Upper lobe of left lung (tissue), 6 donors: ENCODE measurements around the gene POC5. TPM values are rescaled to one million over a fixed set of nuclear protein-coding genes. Genes with fewer than 3 reads are reported as not detected.

Experiments
- ATAC-seq, 2 donors: fragments of 200-7000 bp; cut with Tn5 transposase; one replicate each; pipeline ENCODE4 v1.9.1; 2022; ENCODE audit warnings: mild to moderate bottlenecking in 2 of 2, moderate library complexity in 2 of 2; ENCODE audit not compliant: low FRiP score in 2 of 2
- DNase-seq, 2 donors: peaks; one replicate each; pipeline ENCODE4 v3.0.0-alpha.2; 2019 to 2020
- H3K27ac ChIP-seq, 4 donors: fragments of 200-600 bp; sonication (generic); one replicate each; pipeline ENCODE4 v1.5.1; 2016 to 2019
- H3K27me3 ChIP-seq, 4 donors: fragments of 200-600 bp; sonication (generic); one replicate each; pipeline ENCODE4 v1.5.1; 2017 to 2019
- H3K36me3 ChIP-seq, 4 donors: fragments of 200-600 bp; sonication (generic); one replicate each; pipeline ENCODE4 v1.5.1; 2016 to 2019
- H3K4me1 ChIP-seq, 4 donors: fragments of 200-600 bp; sonication (generic); one replicate each; pipeline ENCODE4 v1.5.1; 2018 to 2019
- H3K4me3 ChIP-seq, 4 donors: fragments of 200-600 bp; sonication (generic); one replicate each; pipeline ENCODE4 v1.5.1; 2017 to 2019; ENCODE audit warnings: mild to moderate bottlenecking in 2 of 4, moderate library complexity in 1 of 4
- H3K9me3 ChIP-seq, 4 donors: fragments of 200-600 bp; sonication (generic); one replicate each; pipeline ENCODE4 v1.5.1; 2018 to 2019
- EP300 ChIP-seq, 4 donors: sonication (generic); formaldehyde crosslinking; IDR thresholded peaks; one replicate each; pipeline ENCODE4 v1.5.1; 2017; ENCODE audit warnings: antibody characterized with exemption in 4 of 4, control low read depth in 2 of 4
- POLR2A ChIP-seq, 4 donors: fragments of 450-650 bp; IDR thresholded peaks; one replicate each; pipeline ENCODE4 v1.5.1; 2016 to 2017; ENCODE audit warnings: antibody characterized with exemption in 4 of 4, mild to moderate bottlenecking in 2 of 4
- POLR2AphosphoS5 ChIP-seq, 2 donors: sonication (generic); formaldehyde crosslinking; IDR thresholded peaks; one replicate each; pipeline ENCODE4 v1.5.1; 2017; ENCODE audit warnings: antibody characterized with exemption in 2 of 2
- WGBS, 2 donors: methylation state at CpG; one replicate each; pipeline ENCODE4 v1.1.5; 2017 to 2018; 5-methylcytosine and 5-hydroxymethylcytosine counted together
- total RNA-seq, 6 donors: library from RNA; depleted of rRNA in 4 of 6; stranded (reverse); fragments of >200 nt in 4 of 6; gene quantifications; one replicate each; pipeline versions ENCODE4 v1.1.0 to v1.2.1, GENCODE V29; 2016 to 2021
- TF ChIP-seq, protein P1 (sequence below), 6 experiments: fragments of 450-650 bp in 4 of 6; fragments of 200-600 bp in 2 of 6; sonication (generic) in 2 of 6; IDR thresholded peaks; one replicate each; pipeline ENCODE4 v1.5.1; 2016 to 2019; ENCODE audit warnings: antibody characterized with exemption in 6 of 6
- donor health status: DM: no; HTN: no; CAD: no; lungs with moderate emphysema.
- donor health status: DM: no; HTN: yes; CAD: no; lungs with severe emphysema.

The POC5 gene
- total RNA-seq, 6 donors from 2014 or later: 8.9 to 46.2 (median 12.2) TPM

DNA sequence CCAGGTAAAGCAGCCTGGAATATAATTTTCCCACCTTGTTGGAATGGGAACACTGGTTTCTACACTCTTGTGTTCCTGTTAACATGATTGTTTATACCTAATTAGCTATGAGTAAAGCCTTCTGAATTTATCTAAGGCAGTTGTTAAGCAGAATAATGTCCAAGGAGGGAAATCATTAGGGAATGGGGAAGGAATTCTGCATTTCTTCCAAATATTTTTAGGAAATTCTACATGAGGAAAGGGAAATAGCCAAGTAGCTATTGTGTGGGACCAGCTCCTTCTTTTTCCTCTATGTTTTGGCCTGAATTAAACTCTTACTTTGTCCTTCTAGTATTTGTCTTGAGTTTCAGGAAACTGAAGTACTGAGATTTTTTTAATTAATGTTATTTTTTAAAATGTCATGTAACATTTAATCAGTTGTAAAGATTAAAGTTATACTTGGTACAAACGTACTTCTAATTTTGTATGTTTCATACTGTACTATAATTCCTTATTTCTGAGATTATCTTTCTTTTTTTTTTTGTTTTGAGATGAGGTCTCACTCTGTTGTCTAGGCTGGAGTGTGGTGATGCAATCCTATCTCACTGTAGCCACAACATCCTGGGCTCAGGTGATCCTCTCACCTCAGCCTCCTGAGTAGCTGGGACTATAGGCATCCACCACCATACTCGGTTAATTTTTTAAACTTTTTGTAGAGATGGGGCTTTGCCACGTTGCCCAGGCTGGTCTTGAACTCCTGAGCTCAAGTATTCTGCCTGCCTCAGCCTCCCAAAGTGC is 77.5 kb downstream of the POC5 start:
- DNase-seq: no peak
- WGBS, 2 donors: 75 to 84% methylated on average over 3 of the region's 3 CpGs
- H3K27ac ChIP-seq: no peak overlapping the region
- H3K36me3 ChIP-seq: no peaks in the 10 kb centered on the region
- TF ChIP-seq, protein P1, sequence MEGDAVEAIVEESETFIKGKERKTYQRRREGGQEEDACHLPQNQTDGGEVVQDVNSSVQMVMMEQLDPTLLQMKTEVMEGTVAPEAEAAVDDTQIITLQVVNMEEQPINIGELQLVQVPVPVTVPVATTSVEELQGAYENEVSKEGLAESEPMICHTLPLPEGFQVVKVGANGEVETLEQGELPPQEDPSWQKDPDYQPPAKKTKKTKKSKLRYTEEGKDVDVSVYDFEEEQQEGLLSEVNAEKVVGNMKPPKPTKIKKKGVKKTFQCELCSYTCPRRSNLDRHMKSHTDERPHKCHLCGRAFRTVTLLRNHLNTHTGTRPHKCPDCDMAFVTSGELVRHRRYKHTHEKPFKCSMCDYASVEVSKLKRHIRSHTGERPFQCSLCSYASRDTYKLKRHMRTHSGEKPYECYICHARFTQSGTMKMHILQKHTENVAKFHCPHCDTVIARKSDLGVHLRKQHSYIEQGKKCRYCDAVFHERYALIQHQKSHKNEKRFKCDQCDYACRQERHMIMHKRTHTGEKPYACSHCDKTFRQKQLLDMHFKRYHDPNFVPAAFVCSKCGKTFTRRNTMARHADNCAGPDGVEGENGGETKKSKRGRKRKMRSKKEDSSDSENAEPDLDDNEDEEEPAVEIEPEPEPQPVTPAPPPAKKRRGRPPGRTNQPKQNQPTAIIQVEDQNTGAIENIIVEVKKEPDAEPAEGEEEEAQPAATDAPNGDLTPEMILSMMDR (IDR thresholded peaks at IDR 0.05): no peak
- no peak for TF ChIP-seq EP300 (IDR thresholded peaks at IDR 0.05)
- no peak for TF ChIP-seq POLR2A (IDR thresholded peaks at IDR 0.05)
- TF ChIP-seq POLR2AphosphoS5 (IDR thresholded peaks at IDR 0.05): no peak
- H3K9me3 ChIP-seq: no peaks in the 10 kb centered on the region
- no peaks in the 10 kb centered on the region for H3K27me3 ChIP-seq
- no peak overlapping the region for H3K4me3 ChIP-seq
- H3K4me1 ChIP-seq: no peaks in the 10 kb centered on the region
- ATAC-seq: no peak

DNA sequence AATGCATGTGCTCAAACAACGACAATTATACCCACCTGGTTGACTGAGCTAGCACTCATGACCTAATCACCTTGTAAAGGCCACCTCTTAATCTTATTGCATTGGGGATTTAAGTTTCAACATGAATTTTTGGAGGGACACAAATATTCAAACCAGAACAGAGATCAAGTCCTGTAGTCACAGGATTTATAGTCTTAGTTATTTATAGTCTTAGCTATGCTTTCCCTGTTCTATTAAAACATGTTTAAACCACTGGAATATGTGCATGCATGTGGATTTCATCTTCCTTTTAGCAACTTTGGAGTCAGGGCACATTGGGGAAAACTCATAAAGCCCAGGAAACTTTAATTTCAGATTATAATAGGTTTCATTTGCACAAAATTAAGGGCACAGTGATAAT is 79.3 kb downstream of the POC5 start:
- DNase-seq (no peak), ATAC-seq (no peak)
- H3K9me3 ChIP-seq: no peaks in the 10 kb centered on the region
- no peaks in the 10 kb centered on the region for H3K36me3 ChIP-seq
- H3K27me3 ChIP-seq: no peaks in the 10 kb centered on the region
- WGBS, 2 donors: 86 to 90% methylated on average over 1 of the region's 1 CpG
- no peak overlapping the region for H3K4me3 ChIP-seq
- TF ChIP-seq POLR2AphosphoS5 (IDR thresholded peaks at IDR 0.05) (no peak), EP300 (IDR thresholded peaks at IDR 0.05) (no peak), POLR2A (IDR thresholded peaks at IDR 0.05) (no peak)
- TF ChIP-seq, protein P1 (IDR thresholded peaks at IDR 0.05): no peak
- no peak overlapping the region for H3K27ac ChIP-seq
- no peaks in the 10 kb centered on the region for H3K4me1 ChIP-seq

DNA sequence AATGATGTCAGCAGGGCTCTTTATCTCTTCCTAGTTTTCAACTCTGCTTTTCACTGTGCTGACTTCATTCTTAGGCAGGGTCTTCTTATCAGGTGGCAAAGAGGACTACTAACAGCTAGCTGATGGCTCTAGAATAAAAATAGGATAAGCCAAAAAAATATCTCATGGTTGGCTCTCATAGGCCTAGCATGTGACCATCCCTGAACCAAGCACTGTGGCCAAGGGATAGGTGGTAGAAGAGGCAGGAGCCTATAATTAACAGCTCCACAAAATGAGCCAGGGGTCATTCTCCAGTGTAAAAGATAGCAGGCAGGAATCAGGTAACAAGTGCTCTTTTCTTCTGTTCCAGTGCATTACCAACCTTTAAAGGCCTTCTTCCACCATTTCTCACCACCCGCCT is 84.9 kb downstream of the POC5 start:
- Histone ChIP-seq H3K4me1 (no peaks in the 10 kb centered on the region), H3K27me3 (no peaks in the 10 kb centered on the region), H3K9me3 (no peaks in the 10 kb centered on the region), H3K27ac (no peak overlapping the region), H3K36me3 (no peaks in the 10 kb centered on the region), H3K4me3 (no peak overlapping the region)
- ATAC-seq: no peak
- no peak for DNase-seq
- TF ChIP-seq, protein P1 (IDR thresholded peaks at IDR 0.05): no peak
- WGBS, 2 donors: 97 to 100% methylated on average over 1 of the region's 1 CpG

DNA sequence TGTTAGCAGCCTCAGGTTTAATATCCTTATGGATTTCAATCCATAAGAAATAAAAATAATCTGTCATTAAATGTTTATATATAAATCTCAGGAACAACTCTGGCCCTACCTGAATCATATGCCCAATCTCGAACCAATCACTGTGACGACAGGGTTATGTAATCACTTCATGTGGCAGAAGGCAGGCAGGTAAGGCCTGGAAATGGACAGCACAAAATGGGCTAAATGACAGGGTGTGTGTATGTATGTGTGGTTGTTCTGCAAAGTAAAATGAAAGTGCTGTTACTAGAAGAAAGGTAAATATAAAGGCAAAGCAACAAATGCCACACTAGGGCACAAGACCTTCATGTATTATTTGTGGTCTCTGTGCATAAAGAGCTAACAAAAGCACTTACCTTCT is 86.4 kb downstream of the POC5 start:
- no peak for ATAC-seq
- Histone ChIP-seq H3K36me3 (no peaks in the 10 kb centered on the region), H3K27me3 (no peaks in the 10 kb centered on the region), H3K9me3 (no peaks in the 10 kb centered on the region), H3K27ac (no peak overlapping the region), H3K4me3 (no peak overlapping the region), H3K4me1 (no peaks in the 10 kb centered on the region)
- 80 to 82% methylated on average over 2 of the region's 2 CpGs for WGBS, 2 donors
- no peak for TF ChIP-seq EP300 (IDR thresholded peaks at IDR 0.05)
- no peak for TF ChIP-seq POLR2A (IDR thresholded peaks at IDR 0.05)
- no peak for TF ChIP-seq POLR2AphosphoS5 (IDR thresholded peaks at IDR 0.05)
- TF ChIP-seq, protein P1 (IDR thresholded peaks at IDR 0.05): no peak
- DNase-seq: no peak

DNA sequence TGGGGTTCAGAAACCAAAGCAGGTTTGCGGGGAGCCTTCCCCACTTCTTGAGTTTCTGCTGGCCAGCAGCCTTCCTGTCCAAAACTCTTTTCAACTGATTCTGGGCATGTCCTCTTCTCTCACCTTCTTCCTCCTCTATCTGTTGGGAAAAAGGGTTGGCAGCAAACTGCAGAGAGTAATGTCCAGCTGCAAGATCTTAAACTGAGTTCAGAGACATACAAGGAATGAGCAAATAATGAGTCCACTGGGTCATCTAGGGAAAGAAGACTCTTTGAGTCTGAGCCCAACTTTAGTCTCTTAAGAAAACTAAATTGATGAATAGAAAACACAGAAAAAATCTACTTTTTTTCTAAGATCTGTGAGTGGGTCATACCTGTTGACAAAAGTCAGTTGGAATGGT is 89.4 kb downstream of the POC5 start:
- WGBS, 2 donors: 93 to 95% methylated on average over 1 of the region's 1 CpG
- Histone ChIP-seq H3K4me1 (peaks cover 0 to 13% (median 0%) of the 10 kb centered on the region in 4 donors), H3K27ac (no peak overlapping the region), H3K9me3 (no peaks in the 10 kb centered on the region), H3K27me3 (no peaks in the 10 kb centered on the region), H3K4me3 (no peak overlapping the region), H3K36me3 (no peaks in the 10 kb centered on the region)
- no peak for DNase-seq
- ATAC-seq: no peak
- TF ChIP-seq POLR2AphosphoS5 (IDR thresholded peaks at IDR 0.05) (no peak), EP300 (IDR thresholded peaks at IDR 0.05) (no peak), POLR2A (IDR thresholded peaks at IDR 0.05) (no peak)
- TF ChIP-seq, protein P1 (IDR thresholded peaks at IDR 0.05): no peak
